ENCODE data around the gene SHISAL2A.
A peak's percentile ranks its signal among the peaks of the same experiment; 100 is the strongest.

SHISAL2A gene

GRCh38 chr1:52659356-52659755, 26.4 kb downstream of the SHISAL2A start:
- TF ChIP-seq ZFX (IDR thresholded peaks at IDR 0.05; ENCODE audit: borderline replicate concordance) (no peak), CTCF (IDR thresholded peaks at IDR 0.05) (no peak)
- no peak overlapping the region for H3K27ac ChIP-seq

GRCh38 chr1:52659851-52660596, 27.1 kb downstream of the SHISAL2A start:
- no peak for TF ChIP-seq ZFX (IDR thresholded peaks at IDR 0.05; ENCODE audit: borderline replicate concordance)
- TF ChIP-seq CTCF (IDR thresholded peaks at IDR 0.05), result no peak
- no peak overlapping the region for H3K27ac ChIP-seq

- TF ChIP-seq CTCF (IDR thresholded peaks at IDR 0.05), result no peak
- TF ChIP-seq ZFX (IDR thresholded peaks at IDR 0.05; ENCODE audit: borderline replicate concordance), result no peak
- H3K27ac ChIP-seq, result no peak overlapping the region
Observed at GRCh38 chr1:52660807-52661206, 27.8 kb downstream of the SHISAL2A start.

GRCh38 chr1:52662645-52663313, 29.8 kb downstream of the SHISAL2A start:
- TF ChIP-seq CTCF (IDR thresholded peaks at IDR 0.05) (peak; percentile 24; the same call in 1 of the 2 replicates), ZFX (IDR thresholded peaks at IDR 0.05; ENCODE audit: borderline replicate concordance) (no peak)
- peak overlapping the region; percentile 54 for H3K27ac ChIP-seq

- no peak overlapping the region for H3K27ac ChIP-seq
- TF ChIP-seq ZFX (IDR thresholded peaks at IDR 0.05; ENCODE audit: borderline replicate concordance) (no peak), CTCF (IDR thresholded peaks at IDR 0.05) (no peak)
Observed at GRCh38 chr1:52663716-52664115, 30.7 kb downstream of the SHISAL2A start.

- TF ChIP-seq CTCF (IDR thresholded peaks at IDR 0.05) (no peak), ZFX (IDR thresholded peaks at IDR 0.05; ENCODE audit: borderline replicate concordance) (no peak)
- H3K27ac ChIP-seq, result no peak overlapping the region
Observed at GRCh38 chr1:52665006-52665941, 32.3 kb downstream of the SHISAL2A start.

All from 22Rv1 (cell line).